ES-I3 (cell line): ENCODE results near the gene ISYNA1.

Experiments used
- H3K36me3 ChIP-seq: 2 replicates; pipeline ENCODE4 v1.6.1; 2013; ENCODE audit warnings: mild to moderate bottlenecking, low read length, control low read depth, moderate library complexity; ENCODE audit not compliant: insufficient read depth
- H3K4me1 ChIP-seq: 2 replicates; pipeline ENCODE4 v1.6.1; 2013; ENCODE audit warnings: mild to moderate bottlenecking, control low read depth, low read length; ENCODE audit not compliant: insufficient read depth
- H3K9ac ChIP-seq: 2 replicates; pipeline ENCODE4 v1.6.1; 2013; ENCODE audit warnings: low read depth, mild to moderate bottlenecking, low read length, moderate library complexity
- H3K9me3 ChIP-seq: 2 replicates; pipeline ENCODE4 v1.6.1; 2013; ENCODE audit warnings: mild to moderate bottlenecking, low read length, moderate library complexity; ENCODE audit not compliant: control insufficient read depth, insufficient read depth

ISYNA1 gene

GRCh38 chr19:18443831-18444230 is 5.9 kb upstream of the ISYNA1 start:
- no peaks in the 10 kb centered on the region for H3K36me3 ChIP-seq

GRCh38 chr19:18443406-18443805 is 5.5 kb upstream of the ISYNA1 start:
- Histone ChIP-seq H3K36me3 (no peaks in the 10 kb centered on the region), H3K9ac (no peak overlapping the region), H3K4me1 (peaks cover 16% of the 10 kb centered on the region), H3K9me3 (no peaks in the 10 kb centered on the region)

More at GRCh38 chr19:18443831-18444230, 5.9 kb upstream of the ISYNA1 start:
- peaks cover 14% of the 10 kb centered on the region for H3K4me1 ChIP-seq
- no peak overlapping the region for H3K9ac ChIP-seq
- no peaks in the 10 kb centered on the region for H3K9me3 ChIP-seq

- no peaks in the 10 kb centered on the region for H3K36me3 ChIP-seq
- no peak overlapping the region for H3K9ac ChIP-seq
- peaks cover 16% of the 10 kb centered on the region for H3K4me1 ChIP-seq
- no peaks in the 10 kb centered on the region for H3K9me3 ChIP-seq
Observed at GRCh38 chr19:18442941-18443340, 5.0 kb upstream of the ISYNA1 start.

DNA sequence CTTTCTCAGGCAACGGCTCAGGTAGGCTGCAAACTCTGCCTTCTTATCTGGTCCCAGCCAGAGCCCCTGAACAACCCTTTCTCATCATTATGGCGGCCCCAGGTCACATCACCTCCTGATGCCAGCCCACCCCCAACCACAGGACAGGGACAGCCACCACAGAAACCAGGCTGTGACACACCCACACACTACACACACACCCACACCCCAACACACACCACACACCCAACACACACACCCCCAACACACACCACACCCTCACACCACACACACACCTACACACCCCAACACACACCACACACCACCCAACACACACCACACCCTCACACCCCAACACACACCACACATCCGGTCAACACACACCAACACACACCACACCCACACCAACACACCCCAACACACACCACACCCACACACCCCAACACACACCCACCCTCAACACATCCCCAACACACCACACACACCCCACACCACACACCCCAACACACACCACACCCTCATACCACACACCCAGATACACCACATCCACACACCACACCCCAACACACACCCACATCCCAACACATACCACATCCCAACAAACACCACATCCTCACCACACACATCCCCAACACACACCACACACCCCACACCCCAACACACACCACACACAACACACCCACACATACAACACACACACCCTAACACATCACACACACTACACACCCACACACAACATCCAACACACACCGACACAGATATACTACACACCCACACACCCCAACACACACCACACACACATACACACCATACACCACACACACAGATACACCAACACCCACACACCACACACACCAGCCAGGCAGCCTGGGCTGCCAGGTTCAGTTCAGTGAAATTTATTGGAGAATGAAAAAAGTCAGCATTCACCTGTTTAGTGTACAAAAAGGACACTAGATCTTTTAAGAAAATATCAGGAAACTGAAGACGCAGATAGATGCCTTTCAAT is 4.2 kb upstream of the ISYNA1 start:
- Histone ChIP-seq H3K4me1 (peaks cover 16% of the 10 kb centered on the region), H3K9ac (no peak overlapping the region), H3K36me3 (no peaks in the 10 kb centered on the region), H3K9me3 (no peaks in the 10 kb centered on the region)

DNA sequence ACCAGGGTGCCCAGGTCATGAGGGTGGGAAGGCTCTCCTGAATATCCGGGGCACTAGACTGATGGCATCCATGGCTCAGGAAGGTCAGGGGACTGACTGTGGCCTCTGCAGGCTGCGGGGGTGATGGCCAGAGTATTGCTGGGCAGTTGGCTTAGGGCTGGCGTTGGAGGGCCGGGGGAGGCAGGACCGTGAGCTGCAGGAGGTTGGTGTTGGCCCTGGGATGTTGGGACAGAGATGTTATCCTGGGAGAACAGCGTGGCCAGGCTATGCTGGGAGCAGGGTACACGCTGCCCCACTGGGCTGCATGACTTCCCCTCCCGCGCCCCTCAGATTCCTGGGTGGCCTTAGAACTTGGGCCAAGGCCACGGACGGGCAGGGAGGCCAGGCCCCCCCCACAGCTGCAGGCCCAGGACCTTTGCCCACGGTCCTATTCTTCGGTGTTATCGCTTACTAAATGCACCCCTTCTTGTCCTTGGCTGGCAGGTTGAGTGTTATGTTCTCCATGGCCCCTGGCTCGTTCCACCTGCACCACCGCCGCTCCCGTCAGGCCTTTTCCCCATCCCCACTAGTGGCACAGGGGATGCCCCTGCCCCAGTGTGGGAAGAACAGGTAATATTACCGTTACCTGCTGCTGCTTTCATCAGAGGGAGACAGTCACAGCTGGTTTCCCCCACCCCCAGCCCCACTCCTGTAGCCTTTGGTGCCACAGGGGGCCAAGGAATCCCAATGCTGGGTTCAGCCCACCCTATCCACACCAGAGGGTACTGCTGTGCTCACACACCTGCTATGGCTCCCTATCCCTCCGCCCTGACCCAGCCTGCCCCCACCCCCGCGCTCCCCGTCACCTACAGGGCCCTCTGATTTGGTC is 3.2 kb upstream of the ISYNA1 start:
- Histone ChIP-seq H3K4me1 (peaks cover 19% of the 10 kb centered on the region), H3K9ac (no peak overlapping the region), H3K36me3 (no peaks in the 10 kb centered on the region), H3K9me3 (no peaks in the 10 kb centered on the region)

GRCh38 chr19:18440415-18440877 is 2.5 kb upstream of the ISYNA1 start:
- Histone ChIP-seq H3K9me3 (no peaks in the 10 kb centered on the region), H3K36me3 (no peaks in the 10 kb centered on the region), H3K4me1 (peaks cover 20% of the 10 kb centered on the region), H3K9ac (no peak overlapping the region)

GRCh38 chr19:18439910-18440237 is 1.9 kb upstream of the ISYNA1 start:
- Histone ChIP-seq H3K36me3 (no peaks in the 10 kb centered on the region), H3K9me3 (no peaks in the 10 kb centered on the region), H3K4me1 (peaks cover 20% of the 10 kb centered on the region), H3K9ac (no peak overlapping the region)

- Histone ChIP-seq H3K4me1 (peaks cover 22% of the 10 kb centered on the region), H3K9me3 (no peaks in the 10 kb centered on the region), H3K9ac (no peak overlapping the region), H3K36me3 (no peaks in the 10 kb centered on the region)
Observed at GRCh38 chr19:18439025-18439909, 1.3 kb upstream of the ISYNA1 start.

DNA sequence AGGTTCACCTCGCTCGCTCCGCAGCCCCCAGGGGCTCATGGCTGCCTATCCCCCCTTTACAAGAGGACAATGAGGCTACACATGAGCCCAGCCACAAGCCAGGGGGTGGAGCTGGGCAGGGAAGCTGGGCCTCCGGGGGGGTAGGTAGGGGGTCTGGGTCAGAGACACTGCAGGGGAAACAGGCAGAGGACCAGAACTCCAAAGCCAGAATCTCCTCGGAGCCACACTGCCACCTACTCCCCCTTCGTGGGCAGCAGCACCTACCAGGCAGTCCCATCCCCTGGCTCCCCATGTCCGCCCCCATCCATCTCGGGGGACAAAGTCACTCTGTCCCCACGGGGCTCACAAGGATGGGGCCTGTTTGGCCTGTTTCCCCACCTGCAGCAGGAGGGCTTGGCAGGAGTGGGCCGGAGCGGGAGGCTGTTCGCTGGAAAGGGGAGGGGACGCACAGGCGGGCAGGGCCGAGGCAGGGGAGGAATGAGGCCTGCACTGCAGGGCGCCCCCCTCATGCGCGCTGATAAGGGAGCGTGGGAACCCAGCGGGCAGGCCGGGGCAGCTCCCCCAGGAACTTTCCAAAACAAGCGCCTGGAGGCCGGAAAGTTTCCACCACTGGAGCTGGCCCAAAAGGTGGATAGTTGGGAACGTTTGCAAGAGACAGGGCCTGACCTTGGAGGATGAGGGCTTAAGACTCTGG is 545 bp upstream of the ISYNA1 start:
- peaks cover 23% of the 10 kb centered on the region for H3K4me1 ChIP-seq
- no peaks in the 10 kb centered on the region for H3K36me3 ChIP-seq
- H3K9me3 ChIP-seq: no peaks in the 10 kb centered on the region
- H3K9ac ChIP-seq: peak overlapping the region; percentile 59

DNA sequence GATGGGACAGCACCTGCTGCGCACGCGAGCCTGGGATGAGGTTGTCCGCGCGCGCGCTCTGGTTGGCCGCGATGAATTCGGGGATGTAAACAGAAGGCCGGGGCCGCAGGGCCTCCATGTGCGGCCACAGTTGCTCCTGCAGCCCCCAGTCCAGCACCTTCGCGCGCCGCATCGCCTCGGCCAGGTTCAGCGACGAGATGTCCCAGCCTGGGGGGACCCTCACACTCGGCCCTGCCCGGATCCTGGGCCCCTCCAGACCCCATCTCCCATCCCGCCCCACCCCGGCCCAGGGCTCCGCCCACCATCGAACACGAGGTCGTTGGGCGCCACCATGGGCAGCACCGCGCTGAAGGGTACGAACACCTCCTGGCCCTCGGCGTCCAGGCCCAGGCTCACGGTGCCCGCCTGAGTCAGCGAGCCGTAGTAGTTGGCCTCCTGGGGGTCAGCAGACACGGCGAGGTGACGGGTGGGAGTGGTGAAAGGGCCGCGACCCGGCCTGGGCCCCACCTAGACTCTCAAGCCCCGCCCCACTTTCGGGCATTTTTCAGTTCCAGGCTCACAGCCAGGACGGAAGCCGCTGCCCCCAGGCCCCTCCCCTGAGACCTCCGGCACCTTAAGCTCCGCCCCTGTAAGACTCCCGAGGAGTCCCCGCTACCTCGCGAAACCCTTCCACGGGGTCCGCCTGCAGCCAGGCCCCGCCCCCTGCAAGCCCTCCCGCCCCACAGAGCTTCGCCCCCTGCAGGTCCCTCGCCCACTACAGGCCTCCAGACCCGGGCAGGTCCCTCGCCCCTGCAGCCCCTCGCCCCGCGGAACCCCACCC is 1.1 kb downstream of the ISYNA1 start:
- Histone ChIP-seq H3K4me1 (peaks cover 29% of the 10 kb centered on the region), H3K9ac (peak overlapping the region; percentile 52; the same call in 1 of the 2 replicates), H3K36me3 (no peaks in the 10 kb centered on the region), H3K9me3 (no peaks in the 10 kb centered on the region)

DNA sequence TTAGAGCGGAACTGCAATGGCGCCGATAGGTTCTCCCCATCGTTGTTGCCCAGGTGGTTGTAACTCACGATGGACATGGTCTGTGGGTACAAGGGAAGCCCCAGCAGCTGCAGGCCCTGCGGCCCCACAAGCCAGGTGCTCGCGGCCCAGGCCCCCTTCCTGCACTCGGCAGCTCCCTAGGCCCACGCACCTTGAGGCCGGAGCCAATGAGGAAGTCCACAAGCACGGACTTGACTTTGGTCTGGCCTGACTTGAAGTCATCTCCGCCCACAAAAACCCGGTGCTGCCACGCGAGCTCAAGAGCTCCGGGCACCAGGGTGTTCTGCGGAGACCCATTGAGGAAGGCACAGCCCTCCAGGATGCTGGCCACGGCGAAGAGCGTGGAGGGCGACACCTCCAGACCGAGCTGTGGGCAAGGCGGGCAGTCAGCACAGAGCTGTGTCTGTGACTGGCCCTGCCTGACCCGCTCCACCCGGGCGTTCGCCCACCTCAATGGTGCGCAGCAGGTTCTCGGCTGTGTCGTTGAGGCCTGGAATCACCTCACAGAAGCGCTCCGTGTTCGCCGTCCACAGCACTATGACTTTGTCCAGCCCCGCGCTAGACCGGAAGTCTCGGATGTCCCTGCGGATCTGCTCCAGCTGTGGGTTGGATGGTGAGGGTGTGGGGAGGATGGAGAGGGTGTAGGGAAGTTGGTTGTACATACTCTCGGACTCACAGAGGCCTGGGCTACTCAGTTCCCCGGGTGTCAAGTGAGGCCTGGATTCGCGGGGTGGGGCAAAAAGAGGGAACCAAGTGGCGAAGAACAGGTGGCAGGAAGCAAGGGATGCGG is 1.9 kb downstream of the ISYNA1 start:
- Histone ChIP-seq H3K36me3 (no peaks in the 10 kb centered on the region), H3K9ac (peak overlapping the region; percentile 52; the same call in 1 of the 2 replicates)

GRCh38 chr19:18435178-18435841 is 2.6 kb downstream of the ISYNA1 start:
- H3K4me1 ChIP-seq: peaks cover 38% of the 10 kb centered on the region
- no peaks in the 10 kb centered on the region for H3K36me3 ChIP-seq
- H3K9ac ChIP-seq: no peak overlapping the region
- H3K9me3 ChIP-seq: no peaks in the 10 kb centered on the region

More for the DNA sequence above, 1.9 kb downstream of the ISYNA1 start:
- Histone ChIP-seq H3K9me3 (no peaks in the 10 kb centered on the region), H3K4me1 (peaks cover 31% of the 10 kb centered on the region)
